Hematopoietic multipotent progenitor cell treated with erythropoietin and hydrocortisone succinate and interleukin-3 and kit ligand, for 15 days (in vitro differentiated cells): ENCODE data around the gene NUP43.
"Not testable (repeated sequence)": the region's sequence is repeated elsewhere in the genome, so short reads cannot be mapped to it uniquely, and the experiment has no call there.

Source experiments
- DNase-seq: peaks from one replicate; pipeline ENCODE4 v3.0.0-alpha.2; 2015; ENCODE audit warnings: low spot score

Gene NUP43

GRCh38 chr6:149749082-149749593 is 2.8 kb upstream of the NUP43 start:
- not testable (repeated sequence) for DNase-seq

- not testable (repeated sequence) for DNase-seq
Observed at GRCh38 chr6:149745252-149745651, 1.1 kb downstream of the NUP43 start.

GRCh38 chr6:149734915-149735314 is 11.4 kb downstream of the NUP43 start:
- DNase-seq = no peak

- no peak for DNase-seq
Observed at GRCh38 chr6:149733089-149733720, 13.1 kb downstream of the NUP43 start.

- no peak for DNase-seq
Observed at GRCh38 chr6:149729824-149730223, 16.5 kb downstream of the NUP43 start.

GRCh38 chr6:149728499-149729234 is 17.7 kb downstream of the NUP43 start:
- peak; percentile 62 for DNase-seq

GRCh38 chr6:149727793-149728498 is 18.4 kb downstream of the NUP43 start:
- no peak for DNase-seq

GRCh38 chr6:149725785-149726184 is 20.5 kb downstream of the NUP43 start:
- DNase-seq = no peak

- peak; percentile 79 for DNase-seq
Observed at GRCh38 chr6:149723771-149724417, 22.4 kb downstream of the NUP43 start.

- no peak for DNase-seq
Observed at GRCh38 chr6:149723262-149723661, 23.1 kb downstream of the NUP43 start.

GRCh38 chr6:149719531-149719930 is 26.8 kb downstream of the NUP43 start:
- no peak for DNase-seq

GRCh38 chr6:149717588-149718458 is 28.5 kb downstream of the NUP43 start, which contains the start of gene LATS1:
TSS of gene LATS1 (minus strand) at chr6:149718101. CDS start at chr6:149702126, 15,975 bp downstream.
- DNase-seq = peak; percentile 84

GRCh38 chr6:149717255-149717587 is 29.1 kb downstream of the NUP43 start:
- DNase-seq = no peak

- DNase-seq = no peak
Observed at GRCh38 chr6:149716181-149716963, 30.0 kb downstream of the NUP43 start.

- no peak for DNase-seq
Observed at GRCh38 chr6:149714442-149714841, 31.9 kb downstream of the NUP43 start.

- no peak for DNase-seq
Observed at GRCh38 chr6:149711711-149712110, 34.6 kb downstream of the NUP43 start.

- DNase-seq = no peak
Observed at GRCh38 chr6:149701714-149702113, 44.6 kb downstream of the NUP43 start.

- no peak for DNase-seq
Observed at GRCh38 chr6:149699150-149699549, 47.2 kb downstream of the NUP43 start.

GRCh38 chr6:149698175-149698574 is 48.2 kb downstream of the NUP43 start:
- no peak for DNase-seq

GRCh38 chr6:149696901-149697300 is 49.4 kb downstream of the NUP43 start:
- no peak for DNase-seq

- DNase-seq = no peak
Observed at GRCh38 chr6:149694921-149695320, 51.4 kb downstream of the NUP43 start.
